ENCODE results near the gene CDC42EP3.

The CDC42EP3 gene

GRCh38 chr2:37636381-37637066 is 34.9 kb downstream of the CDC42EP3 start:
- DNase-seq (ENCODE audit: low spot score): no peak

GRCh38 chr2:37635504-37636380 is 35.7 kb downstream of the CDC42EP3 start:
- DNase-seq (ENCODE audit: low spot score): no peak

- no peak for DNase-seq (ENCODE audit: low spot score)
Measured at GRCh38 chr2:37634914-37635503, 36.4 kb downstream of the CDC42EP3 start.

GRCh38 chr2:37633845-37634244 is 37.6 kb downstream of the CDC42EP3 start:
- no peak for DNase-seq (ENCODE audit: low spot score)

GRCh38 chr2:37633234-37633633 is 38.2 kb downstream of the CDC42EP3 start:
- no peak for DNase-seq (ENCODE audit: low spot score)

GRCh38 chr2:37632310-37632709 is 39.1 kb downstream of the CDC42EP3 start:
- DNase-seq (ENCODE audit: low spot score): no peak

- DNase-seq (ENCODE audit: low spot score): no peak
Measured at GRCh38 chr2:37631698-37632097, 39.7 kb downstream of the CDC42EP3 start.

- DNase-seq (ENCODE audit: low spot score): no peak
Measured at GRCh38 chr2:37631292-37631691, 40.1 kb downstream of the CDC42EP3 start.

- DNase-seq (ENCODE audit: low spot score): no peak
Measured at GRCh38 chr2:37630776-37631175, 40.7 kb downstream of the CDC42EP3 start.

GRCh38 chr2:37630301-37630700 is 41.1 kb downstream of the CDC42EP3 start:
- DNase-seq (ENCODE audit: low spot score): no peak

- no peak for DNase-seq (ENCODE audit: low spot score)
Measured at GRCh38 chr2:37629529-37629928, 41.9 kb downstream of the CDC42EP3 start.

GRCh38 chr2:37627710-37628109 is 43.7 kb downstream of the CDC42EP3 start:
- DNase-seq (ENCODE audit: low spot score): no peak

GRCh38 chr2:37625796-37626571 is 45.5 kb downstream of the CDC42EP3 start:
- no peak for DNase-seq (ENCODE audit: low spot score)

- DNase-seq (ENCODE audit: low spot score): no peak
Measured at GRCh38 chr2:37625156-37625555, 46.3 kb downstream of the CDC42EP3 start.

- no peak for DNase-seq (ENCODE audit: low spot score)
Measured at GRCh38 chr2:37623971-37624900, 47.2 kb downstream of the CDC42EP3 start.

GRCh38 chr2:37623406-37623805 is 48.0 kb downstream of the CDC42EP3 start:
- no peak for DNase-seq (ENCODE audit: low spot score)

- DNase-seq (ENCODE audit: low spot score): no peak
Measured at GRCh38 chr2:37622450-37623100, 48.9 kb downstream of the CDC42EP3 start.

- DNase-seq (ENCODE audit: low spot score): no peak
Measured at GRCh38 chr2:37621199-37621598, 50.2 kb downstream of the CDC42EP3 start.

- DNase-seq (ENCODE audit: low spot score): no peak
Measured at GRCh38 chr2:37619959-37620300, 51.5 kb downstream of the CDC42EP3 start.

GRCh38 chr2:37619230-37619958 is 52.0 kb downstream of the CDC42EP3 start:
- no peak for DNase-seq (ENCODE audit: low spot score)

All from SW480 (cell line).